IPS-20b (cell line): ENCODE measurements around the gene SHISA9.

Source experiments
- H3K27ac ChIP-seq: one replicate; pipeline ENCODE4 v1.5.1; 2013; ENCODE audit warnings: low read length
- H3K27me3 ChIP-seq: 2 replicates; pipeline ENCODE4 v1.6.1; 2013; ENCODE audit warnings: mild to moderate bottlenecking, low read length, inconsistent platforms; ENCODE audit not compliant: insufficient read depth
- H3K36me3 ChIP-seq: 2 replicates; pipeline ENCODE4 v1.6.1; 2013; ENCODE audit warnings: low read depth, mild to moderate bottlenecking, inconsistent platforms, low read length, moderate library complexity; ENCODE audit not compliant: insufficient read depth
- H3K4me1 ChIP-seq: 2 replicates; pipeline ENCODE4 v1.6.1; 2013; ENCODE audit warnings: mild to moderate bottlenecking, control low read depth, inconsistent platforms, low read length, moderate library complexity; ENCODE audit not compliant: insufficient read depth
- H3K4me3 ChIP-seq: 2 replicates; pipeline ENCODE4 v1.5.1; 2013; ENCODE audit warnings: mild to moderate bottlenecking, low read length, inconsistent platforms
- H3K9ac ChIP-seq: 2 replicates; pipeline ENCODE4 v1.6.1; 2013; ENCODE audit warnings: low read depth, mild to moderate bottlenecking, inconsistent platforms, low read length, moderate library complexity
- H3K9me3 ChIP-seq: 2 replicates; pipeline ENCODE4 v1.6.1; 2013; ENCODE audit warnings: mild to moderate bottlenecking, low read depth, low read length, inconsistent platforms; ENCODE audit not compliant: insufficient read depth

Gene SHISA9

DNA sequence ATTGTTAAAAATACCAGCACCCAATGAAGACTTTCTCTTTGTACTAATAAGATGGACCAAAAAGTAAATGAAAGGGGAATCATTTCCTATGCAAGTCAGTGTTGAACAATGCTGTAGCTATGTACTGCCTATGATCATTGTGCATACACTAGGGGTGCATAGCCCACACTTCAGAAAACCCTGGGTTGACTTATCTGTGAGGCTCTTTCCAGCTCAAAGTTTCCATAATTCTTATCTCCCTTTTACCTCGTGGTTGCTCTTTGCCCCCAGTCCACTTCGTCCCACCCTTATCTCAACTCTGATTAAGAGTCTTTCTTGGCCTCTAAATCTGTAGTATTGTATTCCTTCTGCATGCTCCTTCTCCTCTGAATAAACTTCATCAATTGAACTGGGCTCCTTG, 336.8 kb downstream of the SHISA9 start:
- H3K27me3 ChIP-seq: no peaks in the 10 kb centered on the region
- no peaks in the 10 kb centered on the region for H3K9me3 ChIP-seq
- H3K4me3 ChIP-seq: no peak overlapping the region
- no peak overlapping the region for H3K27ac ChIP-seq
- H3K36me3 ChIP-seq: no peaks in the 10 kb centered on the region
- H3K4me1 ChIP-seq: no peaks in the 10 kb centered on the region
- H3K9ac ChIP-seq: no peak overlapping the region

DNA sequence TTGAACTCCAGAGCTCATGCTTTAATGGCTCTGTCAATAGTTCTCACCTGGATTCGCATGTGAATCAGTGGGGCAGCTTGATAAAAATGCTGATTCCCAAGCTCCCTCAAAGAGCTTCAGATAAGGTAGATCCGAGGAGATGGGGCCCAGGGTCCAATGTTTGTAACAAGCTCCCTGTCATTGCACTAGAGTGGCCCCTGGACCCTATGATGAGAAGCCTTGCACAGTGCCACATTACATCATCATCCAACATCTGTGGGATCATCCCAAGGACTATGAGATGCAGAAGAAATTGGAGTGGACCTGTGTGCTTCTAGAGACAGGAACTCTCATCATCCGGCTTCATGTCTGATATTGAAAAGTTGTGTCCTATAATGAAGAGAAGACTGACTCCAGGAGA, 340.8 kb downstream of the SHISA9 start:
- H3K36me3 ChIP-seq: no peaks in the 10 kb centered on the region
- H3K27me3 ChIP-seq: no peaks in the 10 kb centered on the region
- H3K9me3 ChIP-seq: no peaks in the 10 kb centered on the region
- no peaks in the 10 kb centered on the region for H3K4me1 ChIP-seq
- H3K27ac ChIP-seq: no peak overlapping the region
- H3K9ac ChIP-seq: no peak overlapping the region
- no peak overlapping the region for H3K4me3 ChIP-seq

DNA sequence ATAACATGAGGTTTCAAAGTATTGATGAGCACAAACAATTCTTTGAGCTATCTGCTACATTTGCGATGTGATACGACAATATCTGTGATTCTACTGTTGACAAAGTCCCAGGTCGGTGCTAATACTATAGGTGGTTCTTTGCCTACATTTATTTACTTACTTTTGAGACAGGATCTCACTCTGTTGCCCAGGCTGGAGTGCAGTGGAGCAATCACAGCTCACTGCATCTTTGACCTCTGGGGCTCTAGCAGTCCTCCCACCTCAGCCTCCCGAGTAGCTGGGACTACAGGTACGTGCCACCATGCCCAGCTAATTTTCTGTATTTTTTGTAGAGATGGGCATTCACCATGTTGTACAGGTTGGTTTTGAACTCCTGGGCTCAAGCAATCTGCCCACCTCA, 343.4 kb downstream of the SHISA9 start:
- no peak overlapping the region for H3K9ac ChIP-seq
- no peak overlapping the region for H3K27ac ChIP-seq
- no peaks in the 10 kb centered on the region for H3K4me1 ChIP-seq
- H3K36me3 ChIP-seq: no peaks in the 10 kb centered on the region
- no peaks in the 10 kb centered on the region for H3K27me3 ChIP-seq
- no peak overlapping the region for H3K4me3 ChIP-seq
- no peaks in the 10 kb centered on the region for H3K9me3 ChIP-seq

DNA sequence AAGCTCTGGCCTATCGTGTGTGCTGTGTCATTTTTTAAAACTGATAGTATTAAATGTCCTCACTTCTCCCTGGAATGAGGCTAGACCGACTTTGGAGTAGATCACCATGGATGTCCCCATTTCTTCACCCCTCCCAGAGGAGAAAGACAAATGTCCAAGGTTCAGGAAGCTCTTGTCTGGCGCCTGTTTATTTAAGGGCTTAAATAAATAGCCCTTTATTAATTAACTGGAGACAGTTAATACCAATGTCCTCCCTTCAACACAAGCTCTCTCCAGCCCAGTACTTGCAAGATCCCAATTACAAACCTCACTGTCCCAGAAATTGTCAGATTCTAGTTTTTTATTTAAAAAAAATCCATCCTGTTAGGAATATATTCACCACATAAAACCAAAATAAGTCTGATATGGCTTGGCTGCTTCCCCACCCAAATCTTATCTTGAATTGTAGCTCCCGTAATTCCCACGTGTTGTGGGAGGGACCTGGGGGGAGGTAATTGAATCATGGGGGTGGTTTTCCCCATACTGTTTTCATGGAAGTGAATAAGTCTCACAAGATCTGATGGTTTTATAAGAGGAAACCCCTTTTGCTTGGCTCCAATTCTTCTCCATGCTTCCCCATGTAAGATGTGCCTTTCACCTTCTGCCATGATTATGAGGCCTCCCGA, 344.4 kb downstream of the SHISA9 start:
- Histone ChIP-seq H3K36me3 (no peaks in the 10 kb centered on the region), H3K4me1 (no peaks in the 10 kb centered on the region), H3K27me3 (no peaks in the 10 kb centered on the region), H3K27ac (no peak overlapping the region), H3K9ac (no peak overlapping the region), H3K9me3 (no peaks in the 10 kb centered on the region), H3K4me3 (no peak overlapping the region)

DNA sequence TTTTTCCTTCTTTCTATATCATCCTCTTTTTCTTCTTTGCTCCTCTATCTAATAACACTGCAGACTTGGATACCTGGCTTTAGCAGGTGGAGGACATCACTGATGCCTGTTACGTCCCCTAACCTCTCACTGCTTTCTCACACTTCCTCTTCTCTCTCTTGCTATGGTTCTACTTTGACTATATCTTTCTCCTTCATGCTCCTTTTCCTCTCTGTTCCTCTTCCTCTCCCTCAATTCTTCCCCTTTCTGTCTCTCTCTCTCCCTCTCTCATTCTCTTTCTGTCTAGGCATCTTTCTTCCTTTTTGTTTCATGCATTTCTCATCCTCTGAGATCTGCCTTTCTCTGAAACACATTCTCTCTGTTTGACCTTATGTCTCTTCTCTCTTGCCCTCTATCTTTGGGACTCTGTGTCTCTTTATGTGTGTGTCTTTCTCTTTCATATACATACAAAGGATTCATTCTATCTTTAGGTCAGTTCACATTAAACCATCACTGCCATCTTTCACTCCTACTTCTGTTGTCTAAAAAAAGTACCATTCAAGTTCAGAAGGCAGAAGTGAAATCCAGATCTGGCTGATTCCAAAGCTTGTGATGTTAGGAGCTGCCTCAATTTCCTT, 353.7 kb downstream of the SHISA9 start:
- Histone ChIP-seq H3K27me3 (no peaks in the 10 kb centered on the region), H3K36me3 (no peaks in the 10 kb centered on the region), H3K9me3 (peaks cover 8% of the 10 kb centered on the region; the same call in 1 of the 2 replicates), H3K27ac (no peak overlapping the region), H3K4me3 (no peak overlapping the region), H3K9ac (no peak overlapping the region), H3K4me1 (no peaks in the 10 kb centered on the region)

DNA sequence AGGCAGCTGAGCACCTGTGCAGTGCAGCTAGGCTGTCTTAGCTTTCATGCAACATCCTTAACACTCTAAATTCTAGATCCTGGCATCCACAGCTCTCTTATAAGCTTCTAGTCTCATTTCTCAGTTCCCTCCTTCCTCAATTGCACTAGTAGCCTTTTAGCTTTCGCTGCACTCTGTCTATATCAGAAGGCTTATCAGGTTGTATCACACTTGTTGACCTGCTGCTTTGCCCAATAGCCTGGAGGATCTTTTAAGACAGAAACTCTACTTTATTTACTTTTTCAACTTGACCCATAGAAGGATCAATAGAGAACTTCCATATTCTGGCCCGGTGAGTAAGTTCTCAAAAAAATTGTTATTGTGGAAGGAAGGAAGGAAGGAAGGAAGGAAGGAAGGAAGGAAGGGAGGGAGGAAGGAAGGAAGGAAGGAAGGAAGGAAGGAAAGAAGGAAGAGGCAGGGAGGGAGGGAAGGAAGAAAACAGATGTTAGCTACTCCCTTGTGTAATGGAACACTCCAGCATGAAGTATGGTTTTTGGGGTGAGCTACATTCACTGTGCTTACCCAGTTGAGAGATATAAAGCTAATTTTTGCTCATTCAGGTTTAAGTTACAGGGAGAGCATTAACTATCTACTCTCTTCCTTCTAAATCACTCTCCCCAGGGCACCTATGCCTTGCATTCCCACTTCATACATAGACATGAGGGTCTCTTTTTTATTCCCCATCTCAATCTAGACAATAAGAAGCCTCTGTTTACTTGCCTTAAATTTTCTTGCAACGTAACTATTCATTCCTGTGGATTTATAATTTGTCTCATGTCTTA, 361.1 kb downstream of the SHISA9 start:
- H3K27ac ChIP-seq: no peak overlapping the region
- H3K4me3 ChIP-seq: no peak overlapping the region
- H3K27me3 ChIP-seq: no peaks in the 10 kb centered on the region
- H3K36me3 ChIP-seq: no peaks in the 10 kb centered on the region
- H3K9ac ChIP-seq: no peak overlapping the region
- no peaks in the 10 kb centered on the region for H3K4me1 ChIP-seq
- H3K9me3 ChIP-seq: peaks cover 8% of the 10 kb centered on the region; the same call in 1 of the 2 replicates

DNA sequence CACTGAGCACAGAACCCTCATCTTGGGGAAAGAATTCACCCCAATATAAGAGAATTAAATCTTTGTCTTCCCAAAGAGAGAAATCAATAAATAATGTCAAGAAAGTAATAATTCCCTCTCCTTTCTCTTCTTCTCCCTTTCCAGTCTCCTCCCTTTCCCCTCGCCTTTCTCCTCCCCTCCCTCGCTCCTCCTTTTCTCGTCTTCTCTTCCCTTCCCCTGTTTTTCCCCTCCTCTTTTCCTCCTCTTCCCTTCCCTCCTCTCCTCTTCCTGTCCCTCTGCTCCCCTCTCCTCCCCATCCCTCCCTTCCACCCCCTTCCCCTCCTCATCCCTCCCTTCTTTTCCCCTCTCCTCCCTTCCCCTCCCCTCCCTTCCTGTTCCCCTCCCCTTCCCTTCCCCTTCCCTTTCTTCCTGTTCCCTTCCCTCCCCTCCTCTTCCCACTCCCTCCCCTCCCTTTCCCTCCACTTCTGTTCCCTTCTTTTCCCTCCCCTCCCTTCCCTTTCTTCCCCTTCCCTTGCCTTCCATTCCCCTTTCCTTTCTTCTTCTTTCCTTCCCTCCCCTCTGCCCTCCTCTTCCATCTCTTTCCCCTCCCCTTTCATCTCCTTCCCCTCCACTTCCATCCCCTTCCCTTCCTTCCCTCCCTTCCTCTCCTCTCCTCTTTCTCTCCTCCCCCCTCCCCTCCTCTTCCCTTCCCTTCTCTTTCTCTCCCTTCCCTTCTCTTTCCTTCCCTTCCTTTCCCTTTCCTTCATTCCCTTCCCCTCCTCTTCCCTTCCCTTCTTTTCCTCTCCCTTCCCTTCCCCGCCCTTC, 363.6 kb downstream of the SHISA9 start:
- H3K27ac ChIP-seq: no peak overlapping the region
- no peaks in the 10 kb centered on the region for H3K9me3 ChIP-seq
- H3K27me3 ChIP-seq: no peaks in the 10 kb centered on the region

DNA sequence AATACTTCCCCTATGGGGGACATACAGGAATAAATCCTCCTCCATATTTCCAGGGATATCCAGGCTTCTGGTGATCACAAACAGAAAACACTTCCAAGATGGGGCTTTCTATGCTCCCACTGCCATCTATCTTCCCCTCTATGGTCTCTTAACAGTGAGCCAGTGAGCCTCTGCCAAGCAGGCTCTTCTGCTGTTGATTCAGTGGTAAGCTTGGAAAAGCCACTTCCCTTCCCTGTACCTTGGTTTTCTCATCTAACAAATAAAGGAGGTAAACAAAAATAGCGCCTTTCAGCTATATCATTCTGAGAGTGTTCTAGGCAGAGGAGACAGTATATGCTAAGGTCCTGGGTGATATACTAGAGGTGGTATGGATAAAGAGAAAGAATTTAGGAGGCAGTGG, 368.0 kb downstream of the SHISA9 start:
- Histone ChIP-seq H3K4me1 (no peaks in the 10 kb centered on the region), H3K36me3 (no peaks in the 10 kb centered on the region), H3K4me3 (no peak overlapping the region), H3K27me3 (no peaks in the 10 kb centered on the region), H3K9me3 (no peaks in the 10 kb centered on the region), H3K27ac (no peak overlapping the region), H3K9ac (no peak overlapping the region)

More for the DNA sequence above, 363.6 kb downstream of the SHISA9 start:
- Histone ChIP-seq H3K4me3 (no peak overlapping the region), H3K9ac (no peak overlapping the region), H3K4me1 (no peaks in the 10 kb centered on the region), H3K36me3 (no peaks in the 10 kb centered on the region)

DNA sequence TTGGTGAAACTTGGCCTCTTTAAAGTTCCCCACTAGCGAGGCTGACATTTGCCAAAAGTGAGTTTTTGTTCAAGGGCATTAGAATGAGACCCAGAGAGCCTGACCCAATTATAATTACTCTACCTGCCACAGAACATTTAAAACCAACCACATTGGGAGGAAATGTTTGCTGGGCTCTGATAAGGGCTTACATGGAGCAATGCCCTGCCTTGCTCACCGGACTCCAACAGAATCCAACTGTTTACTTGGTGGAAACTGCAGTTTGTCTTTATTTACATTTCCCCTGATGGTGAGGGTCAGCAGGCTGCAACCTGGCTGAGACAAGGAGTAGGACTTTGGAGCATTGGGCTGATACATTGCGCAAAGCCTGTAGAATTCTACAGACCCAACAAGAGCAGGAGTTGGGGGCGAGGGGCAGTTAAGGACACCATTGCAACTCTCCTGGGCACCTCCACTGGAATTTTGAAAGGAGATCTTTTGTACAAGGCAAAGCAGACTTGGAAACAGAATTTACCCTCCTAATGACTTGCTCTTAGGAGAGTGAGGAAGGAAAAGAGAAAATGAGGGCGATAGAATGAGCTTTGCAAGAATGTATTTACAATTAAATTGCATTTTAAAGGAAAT, 368.6 kb downstream of the SHISA9 start:
- Histone ChIP-seq H3K9me3 (no peaks in the 10 kb centered on the region), H3K4me1 (no peaks in the 10 kb centered on the region), H3K9ac (no peak overlapping the region), H3K36me3 (no peaks in the 10 kb centered on the region), H3K27me3 (no peaks in the 10 kb centered on the region), H3K27ac (no peak overlapping the region), H3K4me3 (no peak overlapping the region)

DNA sequence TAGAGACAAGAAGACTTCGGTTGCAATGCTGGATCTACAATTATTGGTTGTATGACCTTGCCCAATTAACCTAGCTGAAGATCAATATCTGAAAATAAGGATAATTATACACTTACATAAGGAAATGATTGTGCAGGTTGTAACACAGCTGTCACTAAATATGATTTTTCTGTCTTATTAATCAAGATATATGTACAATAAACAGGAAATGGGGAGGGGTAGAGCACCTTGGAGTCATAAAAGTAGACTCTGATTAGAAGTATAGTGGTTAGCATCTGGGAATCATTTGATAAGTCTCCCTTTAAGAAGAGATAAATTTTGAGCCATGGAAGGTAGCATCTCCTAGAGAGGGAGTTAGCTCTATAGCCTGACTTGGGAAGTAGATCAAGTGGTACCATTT, 369.2 kb downstream of the SHISA9 start:
- Histone ChIP-seq H3K9ac (no peak overlapping the region), H3K36me3 (no peaks in the 10 kb centered on the region), H3K27me3 (no peaks in the 10 kb centered on the region), H3K4me1 (no peaks in the 10 kb centered on the region), H3K9me3 (no peaks in the 10 kb centered on the region), H3K4me3 (no peak overlapping the region), H3K27ac (no peak overlapping the region)

DNA sequence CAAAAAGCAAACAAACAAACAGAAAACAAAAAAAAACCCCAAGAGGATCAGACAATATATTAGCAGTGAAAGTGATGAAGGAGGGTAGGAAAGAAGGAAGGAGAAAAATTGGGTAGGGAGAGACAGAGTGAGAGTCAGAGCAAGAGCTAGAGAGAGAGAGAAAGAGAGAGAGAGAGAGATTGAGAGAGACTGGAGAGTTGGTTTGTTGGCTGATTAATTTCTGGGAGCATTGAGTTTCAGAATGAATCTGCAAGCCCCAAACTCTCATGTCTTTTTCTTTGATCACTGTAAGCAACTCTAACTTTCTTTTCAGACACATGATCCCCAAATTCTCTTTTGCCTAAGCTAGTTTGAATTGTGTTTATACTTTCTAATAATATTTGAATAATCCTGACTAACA, 388.1 kb downstream of the SHISA9 start:
- Histone ChIP-seq H3K9me3 (no peaks in the 10 kb centered on the region), H3K4me1 (peaks cover 11% of the 10 kb centered on the region; the same call in 1 of the 2 replicates), H3K9ac (no peak overlapping the region), H3K36me3 (no peaks in the 10 kb centered on the region), H3K4me3 (no peak overlapping the region), H3K27ac (no peak overlapping the region), H3K27me3 (no peaks in the 10 kb centered on the region)
